Fibroblast of upper back skin (primary cell): ENCODE measurements around the gene C22orf42.

Experiments
- DNase-seq: peaks from one replicate; pipeline ENCODE4 v3.0.0-alpha.2; 2013

Gene C22orf42

DNA sequence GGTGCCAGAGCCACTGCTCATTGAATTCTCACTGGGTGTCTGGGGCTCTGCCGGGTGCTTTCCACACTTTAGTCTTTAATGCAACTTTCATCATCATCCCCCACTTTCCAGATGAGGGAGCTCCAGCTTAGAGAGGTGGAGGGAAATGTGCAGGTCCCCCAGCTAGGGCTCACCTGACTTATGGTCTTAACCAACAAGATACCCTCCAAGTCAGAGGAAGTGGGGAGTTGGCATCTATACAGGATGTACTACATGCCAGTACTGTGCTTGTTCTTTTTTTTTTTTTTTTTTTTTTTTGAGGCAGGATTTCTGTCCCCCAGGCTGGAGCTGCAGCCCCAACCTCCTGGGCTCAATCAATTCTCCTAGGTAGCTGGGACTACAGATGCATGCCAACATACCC is 26.3 kb downstream of the C22orf42 start:
- DNase-seq = no peak

DNA sequence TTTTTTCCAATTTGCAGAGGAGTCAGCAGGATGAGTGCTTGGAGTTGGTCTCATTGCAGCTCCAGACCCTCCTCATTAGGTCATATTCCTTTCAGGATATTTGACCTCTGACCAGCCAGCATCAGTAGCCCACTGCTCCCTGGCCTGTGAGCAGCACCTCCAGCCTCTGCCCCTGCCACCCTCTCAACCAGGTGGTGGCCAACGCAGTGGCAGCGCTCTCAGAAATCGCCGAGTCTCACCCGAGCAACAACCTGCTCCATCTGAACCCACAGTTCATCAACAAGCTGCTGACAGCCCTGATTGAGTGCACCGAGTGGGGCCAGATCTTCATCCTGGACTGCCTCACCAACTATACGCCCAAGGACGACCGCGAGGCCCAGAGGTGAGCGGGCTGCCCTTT is 27.0 kb downstream of the C22orf42 start:
- DNase-seq = no peak

- DNase-seq = no peak
Measured at GRCh38 chr22:32130464-32130863, 28.6 kb downstream of the C22orf42 start.

- DNase-seq = no peak
Measured at GRCh38 chr22:32127904-32128303, 31.2 kb downstream of the C22orf42 start.

DNA sequence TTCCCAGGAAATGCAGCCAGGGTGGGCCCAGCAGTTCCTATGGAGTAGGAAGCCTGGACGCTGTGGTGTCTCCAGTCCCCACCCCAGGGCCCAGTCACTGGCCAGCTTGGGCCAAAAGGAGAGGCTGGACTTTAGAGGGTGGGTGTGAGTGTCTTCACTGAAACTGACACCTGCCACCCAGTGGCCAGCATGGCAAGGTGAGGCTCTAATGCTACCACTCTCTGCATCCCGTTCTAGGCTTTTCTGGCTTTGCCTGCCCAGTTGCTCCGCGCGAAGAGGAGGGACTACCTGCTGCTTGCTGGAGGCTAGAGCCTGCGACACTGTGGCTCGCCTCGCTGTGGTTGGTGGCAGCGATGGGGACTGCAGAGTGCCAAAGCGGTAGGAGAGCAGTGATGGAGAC is 35.4 kb downstream of the C22orf42 start:
- no peak for DNase-seq

GRCh38 chr22:32122899-32123298 is 36.2 kb downstream of the C22orf42 start:
- no peak for DNase-seq

DNA sequence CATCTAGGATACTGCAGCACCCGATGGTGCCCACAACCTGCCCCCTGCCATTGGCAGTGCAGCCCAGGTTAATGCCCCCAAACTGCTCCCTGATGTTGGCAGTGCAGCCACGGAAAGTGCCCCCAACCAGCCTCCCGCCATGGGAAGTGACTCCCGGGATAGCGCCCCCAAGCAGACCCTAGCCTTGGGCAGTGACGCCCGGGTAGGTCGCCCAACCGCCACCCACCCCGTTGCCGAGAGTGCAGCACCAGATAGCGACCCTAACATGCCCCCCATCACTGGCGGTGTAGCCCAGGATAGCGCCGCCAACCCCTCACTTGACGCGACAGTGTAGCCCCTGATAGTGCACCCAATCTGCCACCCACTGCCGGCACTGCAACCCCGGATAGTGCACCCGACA is 38.5 kb downstream of the C22orf42 start:
- DNase-seq = no peak

GRCh38 chr22:32119568-32120235 is 39.4 kb downstream of the C22orf42 start:
- no peak for DNase-seq

GRCh38 chr22:32112380-32112779 is 46.7 kb downstream of the C22orf42 start:
- no peak for DNase-seq

GRCh38 chr22:32106930-32107329 is 52.2 kb downstream of the C22orf42 start:
- peak; percentile 9 for DNase-seq

GRCh38 chr22:32103658-32104315 is 55.3 kb downstream of the C22orf42 start:
- DNase-seq = peak; percentile 2

GRCh38 chr22:32100711-32101110 is 58.4 kb downstream of the C22orf42 start:
- no peak for DNase-seq
